Mammary epithelial cell (primary cell): ENCODE measurements around the gene EFNA5.

ENCODE experiments used
- CTCF ChIP-seq, 2 donors: IDR thresholded peaks in 1 of 2; conservative IDR thresholded peaks in 1 of 2; 2 replicates each; pipeline ENCODE4 v1.5.1; 2011 to 2012; ENCODE audit warnings: inconsistent platforms in 2 of 2, low read length in 2 of 2, mild to moderate bottlenecking in 2 of 2, control low read depth in 1 of 2, low read depth in 1 of 2; ENCODE audit not compliant: insufficient read depth in 1 of 2; ENCODE audit errors: extremely low read depth in 1 of 2
- EZH2 ChIP-seq: IDR thresholded peaks from 2 replicates; pipeline ENCODE4 v1.6.1; 2012; ENCODE audit warnings: low read length, inconsistent platforms, borderline replicate concordance

GRCh38 chr5:107652839-107653607 is 17.7 kb downstream of the EFNA5 start:
- TF ChIP-seq CTCF (conservative IDR thresholded peaks at IDR 0.05 in 1 of 2, IDR thresholded peaks at IDR 0.05 in 1 of 2; ENCODE audit: extremely low read depth in 1 of 2, insufficient read depth in 1 of 2, low read depth in 1 of 2, low read length in 2 of 2): no peak
- no peak for TF ChIP-seq EZH2
